K562 (cell line): Measurements from ENCODE around the gene ASB4. TPM values are rescaled to one million over a fixed set of nuclear protein-coding genes. Genes with fewer than 3 reads are reported as not detected.

ENCODE experiments used
- ATAC-seq: fragments of 200-7000 bp; cut with Tn5 transposase; 3 replicates; pipeline ENCODE4 v1.9.1; 2020; ENCODE audit warnings: moderate library complexity
- BruUV-seq: library from RNA; stranded (reverse); fragments of 400-500 nt; replicated peaks from 2 replicates; lab custom pipeline; 2021; lab: Mats Ljungman, UMichigan
- CTCF ChIA-PET: fragments of 300-600 bp; formaldehyde crosslinking; extraction: SDS; loops from one replicate; lab custom pipeline; 2021; ENCODE audit warnings: low intra/inter-chr PET ratio; lab: Yijun Ruan, JAX
- POLR2A ChIA-PET: fragments of 300-600, 350-650 bp; sonication (Branson Sonifier 250); formaldehyde crosslinking; extraction: SDS; loops from one replicate; lab custom pipeline; 2021; ENCODE audit warnings: antibody characterized with exemption, inconsistent platforms; lab: Yijun Ruan, JAX
- DNase-seq, 4 experiments: peaks; one replicate each; pipeline versions ENCODE4 v3.0.0 to v3.0.0-alpha.2; 2011 to 2018; ENCODE audit warnings: low spot score in 3 of 4, mixed read lengths in 3 of 4; ENCODE audit errors: extremely low read depth in 1 of 4
- FAIRE-seq: peaks from 2 replicates; lab custom pipeline; 2011; peaks lifted over from hg19 to GRCh38; lab: Jason Lieb, UNC
- H2AFZ ChIP-seq: 2 replicates; pipeline ENCODE4 v1.6.0; 2011; ENCODE audit warnings: low read depth, low read length, control low read depth, inconsistent platforms
- H3K27ac ChIP-seq: fragments of 200-600 bp; 3 replicates; pipeline ENCODE4 v1.8.0; 2011; ENCODE audit warnings: low read depth, mild to moderate bottlenecking, control low read depth, inconsistent platforms, low read length, moderate library complexity, mixed read lengths; ENCODE audit errors: extremely low read depth
- H3K27me3 ChIP-seq, 2 experiments: fragments of 300-600 bp in 1 of 2; 2 replicates in 1 of 2; 3 replicates in 1 of 2; pipeline versions ENCODE4 v1.6.0 to v1.8.0; 2011; ENCODE audit warnings: inconsistent platforms in 2 of 2, low read length in 2 of 2, mild to moderate bottlenecking in 1 of 2, mixed read lengths in 1 of 2, moderate library complexity in 1 of 2; ENCODE audit not compliant: control insufficient read depth in 2 of 2, insufficient read depth in 2 of 2
- H3K36me3 ChIP-seq: fragments of 300-600 bp; 3 replicates; pipeline ENCODE4 v1.8.0; 2011; ENCODE audit warnings: mild to moderate bottlenecking, low read length, inconsistent platforms; ENCODE audit not compliant: control insufficient read depth, insufficient read depth
- H3K4me1 ChIP-seq, 2 experiments: fragments of 200-600 bp in 1 of 2; replicated peaks in 1 of 2; 2 replicates in 1 of 2; 3 replicates in 1 of 2; pipeline versions ENCODE4 v1.5.1 to v1.8.0; 2011; ENCODE audit warnings: inconsistent platforms in 2 of 2, low read length in 2 of 2, mild to moderate bottlenecking in 1 of 2, mixed read lengths in 1 of 2, moderate library complexity in 1 of 2; ENCODE audit not compliant: control insufficient read depth in 2 of 2, insufficient read depth in 2 of 2
- H3K4me2 ChIP-seq: 2 replicates; pipeline ENCODE4 v1.6.1; 2011; ENCODE audit warnings: low read length, control low read depth, inconsistent platforms, mixed read lengths; ENCODE audit not compliant: insufficient read depth
- H3K4me3 ChIP-seq: fragments of 200-600 bp; sonication (generic), shearing (Covaris generic); 2 replicates; pipeline ENCODE4 v1.5.1; 2016; ENCODE audit warnings: control low read depth, inconsistent platforms
- H3K79me2 ChIP-seq: fragments of 200-600 bp; 3 replicates; pipeline ENCODE4 v1.8.0; 2011; ENCODE audit warnings: low read length, inconsistent platforms; ENCODE audit not compliant: control insufficient read depth, insufficient read depth
- H3K9ac ChIP-seq, 2 experiments: 2 replicates each; pipeline versions ENCODE4 v1.6.0 to v1.6.1; 2011; ENCODE audit warnings: low read depth in 2 of 2, low read length in 2 of 2, control low read depth in 1 of 2, inconsistent platforms in 1 of 2, mild to moderate bottlenecking in 1 of 2, mixed read lengths in 1 of 2; ENCODE audit not compliant: insufficient read depth in 1 of 2
- H3K9me1 ChIP-seq: one replicate; pipeline ENCODE4 v1.6.0; 2011; ENCODE audit warnings: inconsistent platforms, mild to moderate bottlenecking, low read length, moderate library complexity; ENCODE audit not compliant: control insufficient read depth, insufficient read depth
- H3K9me3 ChIP-seq: replicated peaks from 2 replicates; pipeline ENCODE4 v1.5.1; 2011; ENCODE audit warnings: low read depth, low read length, inconsistent platforms; ENCODE audit not compliant: control insufficient read depth, insufficient read depth
- H4K20me1 ChIP-seq: replicated peaks from 2 replicates; pipeline ENCODE4 v1.6.1; 2011; ENCODE audit warnings: low read length, inconsistent platforms, mixed read lengths; ENCODE audit not compliant: control insufficient read depth, insufficient read depth
- FOXA1 ChIP-seq: fragments of 450-650 bp; IDR thresholded peaks from 2 replicates; pipeline ENCODE4 v1.6.1; 2016; ENCODE audit warnings: mild to moderate bottlenecking, borderline replicate concordance
- FOXA3 ChIP-seq, 2 experiments: fragments of 450-650 bp in 1 of 2; sonication (generic) in 1 of 2; formaldehyde crosslinking; IDR thresholded peaks in 1 of 2; conservative IDR thresholded peaks in 1 of 2; 2 replicates each; pipeline versions ENCODE4 v1.4.0 to v1.8.0; 2020 to 2022; ENCODE audit warnings: mild to moderate bottlenecking in 2 of 2, missing genetic modification reagents in 1 of 2
- KHSRP ChIP-seq: fragments of 450-650 bp; IDR thresholded peaks from 2 replicates; pipeline ENCODE4 v1.6.1; 2017
- ZKSCAN3 ChIP-seq: fragments of 250-450 bp; sonication (Bioruptor Pico); IDR thresholded peaks from 2 replicates; pipeline ENCODE4 v1.4.0; 2020
- WGBS: fragments of 100-300 bp; shearing (Covaris generic); methylation state at CpG from one replicate; pipeline ENCODE4 v1.1.6; 2016; ENCODE audit warnings: low coverage, mixed read lengths; ENCODE audit not compliant: insufficient coverage; ENCODE audit errors: missing lambda C conversion rate; 5-methylcytosine and 5-hydroxymethylcytosine counted together
- in situ Hi-C: fragments of 300-500 bp; cut with MboI; formaldehyde crosslinking; loops from 4 replicates; pipeline ENCODE4 v1.15.0; 2018; ENCODE audit warnings: inconsistent platforms, mixed read lengths
- intact Hi-C: fragments of 100-400 bp; cut with micrococcal nuclease; formaldehyde crosslinking; loops from 2 replicates; pipeline ENCODE4 v1.14.2; 2022
- polyA plus RNA-seq, 8 experiments: library from polyadenylated mRNA; depleted of rRNA in 4 of 8; stranded (reverse) in 5 of 8; unstranded in 3 of 8; fragments of >200 nt; fragmentation: Nextera tagmentation in 2 of 8; fragmentation: Illumina TruSeq in 1 of 8; extraction: Ambion mirVana in 2 of 8; extraction: Trizol in 1 of 8; gene quantifications; 2 replicates each; pipeline versions ENCODE4 v1.2.1 to v1.2.3, GENCODE V29; 2011 to 2014; ENCODE audit warnings: inconsistent platforms in 1 of 8, missing spikeins in 1 of 8
- total RNA-seq, 7 experiments: library from RNA; depleted of rRNA in 6 of 7; stranded (reverse); fragments of >200 nt in 6 of 7; fragmentation: Illumina TruSeq in 2 of 7; extraction: Trizol in 2 of 7; gene quantifications; 2 replicates each; pipeline versions ENCODE4 v1.2.1 to v1.2.3, GENCODE V29; 2011 to 2021; ENCODE audit warnings: low replicate concordance in 1 of 7
- TF ChIP-seq, protein P1 (sequence below): sonication (generic); formaldehyde crosslinking; IDR thresholded peaks from 2 replicates; pipeline ENCODE4 v1.9.0; 2022; ENCODE audit warnings: mild to moderate bottlenecking, missing genetic modification reagents
- TF ChIP-seq, protein P2 (sequence below): fragments of 250-450 bp; sonication (Bioruptor Pico); IDR thresholded peaks from 2 replicates; pipeline ENCODE4 v1.4.0; 2020; ENCODE audit warnings: mild to moderate bottlenecking, moderate library complexity
- TF ChIP-seq, protein P3 (sequence below): sonication (generic); formaldehyde crosslinking; IDR thresholded peaks from 2 replicates; pipeline ENCODE4 v1.8.0; 2022; ENCODE audit warnings: mild to moderate bottlenecking, missing genetic modification reagents

ASB4 gene
- total and polyA plus RNA-seq, 9 of the 15 experiments (the other 6 are each of a cell fraction or from before 2014, with no cell fraction given), result 0.03 to 0.07 TPM; not detected in 7

DNA sequence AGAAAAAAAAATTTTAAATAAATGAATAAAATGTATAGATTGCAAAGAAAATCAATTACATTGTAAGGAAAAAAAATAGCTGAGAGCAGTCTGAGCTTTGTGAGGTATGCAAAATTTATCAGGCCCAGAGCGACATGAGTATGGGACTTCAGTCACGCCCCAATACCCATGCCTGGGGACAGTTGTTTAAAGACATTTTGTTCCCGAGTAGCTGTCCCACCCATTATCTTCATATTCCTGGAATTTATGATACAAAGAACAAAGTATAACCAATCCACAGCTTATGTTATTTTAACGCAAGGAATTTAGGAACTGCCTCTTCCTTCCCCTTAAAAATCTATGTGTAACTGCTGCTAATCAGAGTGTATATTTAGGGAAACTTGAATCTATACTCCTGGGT, 49.3 kb upstream of the ASB4 start:
- in situ Hi-C loops, result no loop called here
- no TSS peak for BruUV-seq
- Histone ChIP-seq H3K9ac (no peak overlapping the region), H3K4me1 (peaks cover 9 to 10% of the 10 kb centered on the region in 2 experiments; a peak in 4 of 5 replicates), H3K27ac (no peak overlapping the region), H4K20me1 (no peaks in the 10 kb centered on the region), H3K27me3 (no peaks in the 10 kb centered on the region; a peak in 1 of 5 replicates), H2AFZ (peak overlapping the region; percentile 57), H3K79me2 (peaks cover 9% of the 10 kb centered on the region), H3K4me3 (no peak overlapping the region), H3K4me2 (no peak overlapping the region), H3K9me3 (no peaks in the 10 kb centered on the region), H3K36me3 (no peaks in the 10 kb centered on the region; the same call in 2 of the 3 replicates), H3K9me1 (no peaks in the 10 kb centered on the region)
- intact Hi-C loops, result no loop called here
- WGBS, result 43% methylated on average over 4 of the region's 4 CpGs
- ATAC-seq (no peak), DNase-seq (no peak), FAIRE-seq (no peak)
- POLR2A ChIA-PET, result no interaction called here
- TF ChIP-seq, protein P1, sequence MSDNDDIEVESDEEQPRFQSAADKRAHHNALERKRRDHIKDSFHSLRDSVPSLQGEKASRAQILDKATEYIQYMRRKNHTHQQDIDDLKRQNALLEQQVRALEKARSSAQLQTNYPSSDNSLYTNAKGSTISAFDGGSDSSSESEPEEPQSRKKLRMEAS (CRISPR knock-in tag), result no peak
- TF ChIP-seq ZKSCAN3, result no peak
- TF ChIP-seq FOXA1, result no peak
- TF ChIP-seq, protein P2, sequence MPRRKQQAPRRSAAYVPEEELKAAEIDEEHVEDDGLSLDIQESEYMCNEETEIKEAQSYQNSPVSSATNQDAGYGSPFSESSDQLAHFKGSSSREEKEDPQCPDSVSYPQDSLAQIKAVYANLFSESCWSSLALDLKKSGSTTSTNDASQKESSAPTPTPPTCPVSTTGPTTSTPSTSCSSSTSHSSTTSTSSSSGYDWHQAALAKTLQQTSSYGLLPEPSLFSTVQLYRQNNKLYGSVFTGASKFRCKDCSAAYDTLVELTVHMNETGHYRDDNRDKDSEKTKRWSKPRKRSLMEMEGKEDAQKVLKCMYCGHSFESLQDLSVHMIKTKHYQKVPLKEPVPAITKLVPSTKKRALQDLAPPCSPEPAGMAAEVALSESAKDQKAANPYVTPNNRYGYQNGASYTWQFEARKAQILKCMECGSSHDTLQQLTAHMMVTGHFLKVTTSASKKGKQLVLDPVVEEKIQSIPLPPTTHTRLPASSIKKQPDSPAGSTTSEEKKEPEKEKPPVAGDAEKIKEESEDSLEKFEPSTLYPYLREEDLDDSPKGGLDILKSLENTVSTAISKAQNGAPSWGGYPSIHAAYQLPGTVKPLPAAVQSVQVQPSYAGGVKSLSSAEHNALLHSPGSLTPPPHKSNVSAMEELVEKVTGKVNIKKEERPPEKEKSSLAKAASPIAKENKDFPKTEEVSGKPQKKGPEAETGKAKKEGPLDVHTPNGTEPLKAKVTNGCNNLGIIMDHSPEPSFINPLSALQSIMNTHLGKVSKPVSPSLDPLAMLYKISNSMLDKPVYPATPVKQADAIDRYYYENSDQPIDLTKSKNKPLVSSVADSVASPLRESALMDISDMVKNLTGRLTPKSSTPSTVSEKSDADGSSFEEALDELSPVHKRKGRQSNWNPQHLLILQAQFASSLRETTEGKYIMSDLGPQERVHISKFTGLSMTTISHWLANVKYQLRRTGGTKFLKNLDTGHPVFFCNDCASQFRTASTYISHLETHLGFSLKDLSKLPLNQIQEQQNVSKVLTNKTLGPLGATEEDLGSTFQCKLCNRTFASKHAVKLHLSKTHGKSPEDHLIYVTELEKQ, result no peak
- no peak for TF ChIP-seq KHSRP
- TF ChIP-seq, protein P3, sequence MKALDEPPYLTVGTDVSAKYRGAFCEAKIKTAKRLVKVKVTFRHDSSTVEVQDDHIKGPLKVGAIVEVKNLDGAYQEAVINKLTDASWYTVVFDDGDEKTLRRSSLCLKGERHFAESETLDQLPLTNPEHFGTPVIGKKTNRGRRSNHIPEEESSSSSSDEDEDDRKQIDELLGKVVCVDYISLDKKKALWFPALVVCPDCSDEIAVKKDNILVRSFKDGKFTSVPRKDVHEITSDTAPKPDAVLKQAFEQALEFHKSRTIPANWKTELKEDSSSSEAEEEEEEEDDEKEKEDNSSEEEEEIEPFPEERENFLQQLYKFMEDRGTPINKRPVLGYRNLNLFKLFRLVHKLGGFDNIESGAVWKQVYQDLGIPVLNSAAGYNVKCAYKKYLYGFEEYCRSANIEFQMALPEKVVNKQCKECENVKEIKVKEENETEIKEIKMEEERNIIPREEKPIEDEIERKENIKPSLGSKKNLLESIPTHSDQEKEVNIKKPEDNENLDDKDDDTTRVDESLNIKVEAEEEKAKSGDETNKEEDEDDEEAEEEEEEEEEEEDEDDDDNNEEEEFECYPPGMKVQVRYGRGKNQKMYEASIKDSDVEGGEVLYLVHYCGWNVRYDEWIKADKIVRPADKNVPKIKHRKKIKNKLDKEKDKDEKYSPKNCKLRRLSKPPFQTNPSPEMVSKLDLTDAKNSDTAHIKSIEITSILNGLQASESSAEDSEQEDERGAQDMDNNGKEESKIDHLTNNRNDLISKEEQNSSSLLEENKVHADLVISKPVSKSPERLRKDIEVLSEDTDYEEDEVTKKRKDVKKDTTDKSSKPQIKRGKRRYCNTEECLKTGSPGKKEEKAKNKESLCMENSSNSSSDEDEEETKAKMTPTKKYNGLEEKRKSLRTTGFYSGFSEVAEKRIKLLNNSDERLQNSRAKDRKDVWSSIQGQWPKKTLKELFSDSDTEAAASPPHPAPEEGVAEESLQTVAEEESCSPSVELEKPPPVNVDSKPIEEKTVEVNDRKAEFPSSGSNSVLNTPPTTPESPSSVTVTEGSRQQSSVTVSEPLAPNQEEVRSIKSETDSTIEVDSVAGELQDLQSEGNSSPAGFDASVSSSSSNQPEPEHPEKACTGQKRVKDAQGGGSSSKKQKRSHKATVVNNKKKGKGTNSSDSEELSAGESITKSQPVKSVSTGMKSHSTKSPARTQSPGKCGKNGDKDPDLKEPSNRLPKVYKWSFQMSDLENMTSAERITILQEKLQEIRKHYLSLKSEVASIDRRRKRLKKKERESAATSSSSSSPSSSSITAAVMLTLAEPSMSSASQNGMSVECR (CRISPR knock-in tag), result no peak
- TF ChIP-seq FOXA3 (CRISPR knock-in tag; conservative IDR thresholded peaks at IDR 0.05 in 1 of 2, IDR thresholded peaks at IDR 0.05 in 1 of 2), result no peak
- CTCF ChIA-PET, result no interaction called here
